Measurements from ENCODE around the gene CDADC1.

CDADC1 gene

DNA sequence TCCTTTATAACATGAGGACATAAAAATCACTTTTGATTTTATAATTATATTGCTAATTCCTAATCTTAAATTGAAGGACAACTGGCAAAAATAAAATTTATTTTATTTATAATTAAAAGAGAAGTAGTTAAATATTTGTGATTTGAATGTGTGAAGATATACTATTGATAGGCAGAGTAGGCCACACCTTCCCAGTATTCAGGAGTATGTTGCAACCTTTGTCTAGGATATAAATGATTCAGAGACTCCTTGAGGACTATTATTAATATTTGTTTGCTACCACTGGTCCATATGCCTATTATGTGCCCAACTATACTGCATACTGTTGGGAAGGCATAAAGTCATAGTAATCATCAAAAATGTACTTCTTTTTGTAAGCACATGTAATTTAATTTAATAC, 94.2 kb downstream of the CDADC1 start:
- H3K79me2 ChIP-seq = no peaks in the 10 kb centered on the region
- H3K9ac ChIP-seq = no peak overlapping the region
- H3K9me3 ChIP-seq (ENCODE audit: control insufficient read depth, low read length) = no peaks in the 10 kb centered on the region
- no peak overlapping the region for H2AFZ ChIP-seq
- H3K36me3 ChIP-seq (ENCODE audit: control insufficient read depth, insufficient read depth, low read length) = no peaks in the 10 kb centered on the region
- H3K4me1 ChIP-seq = no peaks in the 10 kb centered on the region
- H3K27me3 ChIP-seq (ENCODE audit: control insufficient read depth, insufficient read depth, low read length) = no peaks in the 10 kb centered on the region
- TF ChIP-seq, protein P1, sequence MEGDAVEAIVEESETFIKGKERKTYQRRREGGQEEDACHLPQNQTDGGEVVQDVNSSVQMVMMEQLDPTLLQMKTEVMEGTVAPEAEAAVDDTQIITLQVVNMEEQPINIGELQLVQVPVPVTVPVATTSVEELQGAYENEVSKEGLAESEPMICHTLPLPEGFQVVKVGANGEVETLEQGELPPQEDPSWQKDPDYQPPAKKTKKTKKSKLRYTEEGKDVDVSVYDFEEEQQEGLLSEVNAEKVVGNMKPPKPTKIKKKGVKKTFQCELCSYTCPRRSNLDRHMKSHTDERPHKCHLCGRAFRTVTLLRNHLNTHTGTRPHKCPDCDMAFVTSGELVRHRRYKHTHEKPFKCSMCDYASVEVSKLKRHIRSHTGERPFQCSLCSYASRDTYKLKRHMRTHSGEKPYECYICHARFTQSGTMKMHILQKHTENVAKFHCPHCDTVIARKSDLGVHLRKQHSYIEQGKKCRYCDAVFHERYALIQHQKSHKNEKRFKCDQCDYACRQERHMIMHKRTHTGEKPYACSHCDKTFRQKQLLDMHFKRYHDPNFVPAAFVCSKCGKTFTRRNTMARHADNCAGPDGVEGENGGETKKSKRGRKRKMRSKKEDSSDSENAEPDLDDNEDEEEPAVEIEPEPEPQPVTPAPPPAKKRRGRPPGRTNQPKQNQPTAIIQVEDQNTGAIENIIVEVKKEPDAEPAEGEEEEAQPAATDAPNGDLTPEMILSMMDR (IDR thresholded peaks at IDR 0.05) = no peak
- no peak overlapping the region for H3K27ac ChIP-seq
- H3K4me2 ChIP-seq (ENCODE audit: low read length) = no peak overlapping the region
- H3K4me3 ChIP-seq (ENCODE audit: low read depth, low read length) = no peak overlapping the region

DNA sequence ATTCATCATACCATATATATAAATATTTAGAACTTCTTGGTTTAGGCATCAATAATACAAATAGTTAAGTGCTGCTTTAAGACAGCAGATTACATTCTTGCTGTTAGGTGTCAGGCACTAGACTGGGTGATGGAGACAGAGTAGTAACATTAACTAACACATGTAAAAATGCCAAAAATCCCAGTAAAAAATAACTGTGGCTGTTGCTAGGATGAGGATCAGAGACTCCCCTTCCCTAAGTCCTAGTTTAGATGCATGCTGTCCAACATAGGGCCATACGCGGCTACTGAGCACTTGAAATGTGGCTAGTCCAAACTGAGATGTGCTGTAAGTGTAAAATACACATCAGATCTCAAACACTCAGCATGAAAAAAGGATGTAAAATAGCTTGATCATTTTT, 94.7 kb downstream of the CDADC1 start:
- H3K4me1 ChIP-seq = no peaks in the 10 kb centered on the region

More for the DNA sequence above, 94.7 kb downstream of the CDADC1 start:
- Histone ChIP-seq H3K27me3 (ENCODE audit: control insufficient read depth, insufficient read depth, low read length) (no peaks in the 10 kb centered on the region), H3K9me3 (ENCODE audit: control insufficient read depth, low read length) (no peaks in the 10 kb centered on the region), H3K27ac (no peak overlapping the region), H3K36me3 (ENCODE audit: control insufficient read depth, insufficient read depth, low read length) (no peaks in the 10 kb centered on the region), H3K4me2 (ENCODE audit: low read length) (no peak overlapping the region), H3K4me3 (ENCODE audit: low read depth, low read length) (no peak overlapping the region), H3K79me2 (no peaks in the 10 kb centered on the region), H3K9ac (no peak overlapping the region), H2AFZ (no peak overlapping the region)
- TF ChIP-seq, protein P1 (IDR thresholded peaks at IDR 0.05) = no peak

Data from parathyroid adenoma (tissue), 2 donors.